Right lobe of liver (tissue), 4 donors: ENCODE results near the gene YBX2.

Source experiments
- POLR2A ChIP-seq: fragments of 450-650 bp; IDR thresholded peaks from one replicate; pipeline ENCODE4 v1.6.1; 2017; ENCODE audit warnings: antibody characterized with exemption, mild to moderate bottlenecking
- TF ChIP-seq, protein P1 (sequence below), 4 donors: fragments of 200-600 bp in 3 of 4; fragments of 450-650 bp in 1 of 4; IDR thresholded peaks; one replicate each; pipeline versions ENCODE4 v1.5.1 to v1.8.0; 2016 to 2022; ENCODE audit warnings: antibody characterized with exemption in 4 of 4, mild to moderate bottlenecking in 2 of 4
- donor health status: DM: no; HTN: no; CAD: no.
- donor health status: DM: no; HTN: no; CAD: no.
- donor health status: DM: no; HTN: yes; CAD: no.

DNA sequence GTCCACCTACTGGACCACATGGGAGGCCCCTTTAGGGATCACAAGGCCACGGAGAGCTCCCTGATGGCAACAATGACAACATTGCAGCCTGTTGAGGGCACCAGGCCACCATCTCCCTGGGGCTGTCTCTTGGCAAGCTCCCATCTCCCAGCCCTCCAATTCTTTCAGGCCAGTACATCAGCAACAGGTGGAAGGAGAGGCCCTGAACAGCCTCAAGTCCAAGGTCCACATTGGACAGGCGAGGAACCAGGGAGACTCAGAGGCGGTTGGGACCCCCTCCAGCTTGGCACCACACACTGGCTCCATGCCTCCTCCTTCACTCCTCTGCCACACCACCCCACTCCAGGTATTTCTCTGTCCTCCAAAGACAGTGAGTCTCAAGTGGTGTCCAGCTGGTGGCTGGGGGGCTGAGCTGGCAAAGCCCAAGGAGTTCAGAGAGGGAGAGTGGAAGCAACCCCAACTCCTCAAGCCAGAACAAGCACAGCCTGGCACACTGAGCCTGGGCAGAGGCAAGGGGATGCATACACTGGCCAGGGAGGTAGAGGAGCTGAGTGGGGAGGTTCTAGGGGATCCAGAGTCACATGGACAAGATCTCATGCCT lies 40.6 kb upstream of the YBX2 start:
- TF ChIP-seq, protein P1, sequence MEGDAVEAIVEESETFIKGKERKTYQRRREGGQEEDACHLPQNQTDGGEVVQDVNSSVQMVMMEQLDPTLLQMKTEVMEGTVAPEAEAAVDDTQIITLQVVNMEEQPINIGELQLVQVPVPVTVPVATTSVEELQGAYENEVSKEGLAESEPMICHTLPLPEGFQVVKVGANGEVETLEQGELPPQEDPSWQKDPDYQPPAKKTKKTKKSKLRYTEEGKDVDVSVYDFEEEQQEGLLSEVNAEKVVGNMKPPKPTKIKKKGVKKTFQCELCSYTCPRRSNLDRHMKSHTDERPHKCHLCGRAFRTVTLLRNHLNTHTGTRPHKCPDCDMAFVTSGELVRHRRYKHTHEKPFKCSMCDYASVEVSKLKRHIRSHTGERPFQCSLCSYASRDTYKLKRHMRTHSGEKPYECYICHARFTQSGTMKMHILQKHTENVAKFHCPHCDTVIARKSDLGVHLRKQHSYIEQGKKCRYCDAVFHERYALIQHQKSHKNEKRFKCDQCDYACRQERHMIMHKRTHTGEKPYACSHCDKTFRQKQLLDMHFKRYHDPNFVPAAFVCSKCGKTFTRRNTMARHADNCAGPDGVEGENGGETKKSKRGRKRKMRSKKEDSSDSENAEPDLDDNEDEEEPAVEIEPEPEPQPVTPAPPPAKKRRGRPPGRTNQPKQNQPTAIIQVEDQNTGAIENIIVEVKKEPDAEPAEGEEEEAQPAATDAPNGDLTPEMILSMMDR (IDR thresholded peaks at IDR 0.05): no peak
- TF ChIP-seq POLR2A: no peak
